ENCODE data around the gene SLC16A12. TPM values are rescaled to one million over a fixed set of nuclear protein-coding genes. Genes with fewer than 3 reads are reported as not detected.

SLC16A12 gene
- total and polyA plus RNA-seq, 8 donors = 0.06 to 9.7 (median 0.81) TPM; not detected in 2

DNA sequence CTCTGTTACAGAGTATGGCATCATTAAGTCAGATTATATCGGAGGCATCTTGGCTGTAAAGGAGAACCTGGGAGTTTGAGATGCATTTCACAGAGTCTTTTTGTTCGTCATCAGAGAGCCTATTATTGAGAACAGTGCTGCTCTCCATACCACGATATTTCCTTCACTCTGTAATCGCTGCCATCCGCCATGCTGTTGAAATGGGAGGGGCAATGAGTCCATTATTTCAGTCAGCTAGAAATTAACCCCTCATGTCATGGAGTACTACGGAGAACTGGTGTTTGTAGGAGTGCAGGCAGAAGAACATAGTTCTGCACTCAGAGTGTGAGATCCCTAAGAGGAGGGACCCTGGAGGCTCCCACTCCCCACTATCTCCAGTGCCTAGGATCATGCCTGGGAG, 59.2 kb downstream of the SLC16A12 start:
- H3K36me3 ChIP-seq = no peaks in the 10 kb centered on the region
- TF ChIP-seq POLR2A (IDR thresholded peaks at IDR 0.05) (no peak), EP300 (IDR thresholded peaks at IDR 0.05) (no peak), POLR2AphosphoS5 (IDR thresholded peaks at IDR 0.05) (no peak)
- TF ChIP-seq, protein P1, sequence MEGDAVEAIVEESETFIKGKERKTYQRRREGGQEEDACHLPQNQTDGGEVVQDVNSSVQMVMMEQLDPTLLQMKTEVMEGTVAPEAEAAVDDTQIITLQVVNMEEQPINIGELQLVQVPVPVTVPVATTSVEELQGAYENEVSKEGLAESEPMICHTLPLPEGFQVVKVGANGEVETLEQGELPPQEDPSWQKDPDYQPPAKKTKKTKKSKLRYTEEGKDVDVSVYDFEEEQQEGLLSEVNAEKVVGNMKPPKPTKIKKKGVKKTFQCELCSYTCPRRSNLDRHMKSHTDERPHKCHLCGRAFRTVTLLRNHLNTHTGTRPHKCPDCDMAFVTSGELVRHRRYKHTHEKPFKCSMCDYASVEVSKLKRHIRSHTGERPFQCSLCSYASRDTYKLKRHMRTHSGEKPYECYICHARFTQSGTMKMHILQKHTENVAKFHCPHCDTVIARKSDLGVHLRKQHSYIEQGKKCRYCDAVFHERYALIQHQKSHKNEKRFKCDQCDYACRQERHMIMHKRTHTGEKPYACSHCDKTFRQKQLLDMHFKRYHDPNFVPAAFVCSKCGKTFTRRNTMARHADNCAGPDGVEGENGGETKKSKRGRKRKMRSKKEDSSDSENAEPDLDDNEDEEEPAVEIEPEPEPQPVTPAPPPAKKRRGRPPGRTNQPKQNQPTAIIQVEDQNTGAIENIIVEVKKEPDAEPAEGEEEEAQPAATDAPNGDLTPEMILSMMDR (IDR thresholded peaks at IDR 0.05) = no peak
- peak in 1 of 2 donors; percentile 41 for DNase-seq
- no peaks in the 10 kb centered on the region for H3K27me3 ChIP-seq
- intact Hi-C loops (cut with DNase I; ENCODE audit: low total_unique reads) = no loop called here
- whole genome bisulfite sequencing, 5 donors = 46 to 68% (median 59%) methylated on average over 6 of the region's 6 CpGs
- no peak overlapping the region for H3K4me3 ChIP-seq
- no peaks in the 10 kb centered on the region for H3K9me3 ChIP-seq
- peak overlapping the region in 4 of 5 donors; percentile 49 to 84 (median 58) for H3K27ac ChIP-seq
- H3K4me1 ChIP-seq = peaks cover 0 to 61% (median 42%) of the 10 kb centered on the region in 4 donors

DNA sequence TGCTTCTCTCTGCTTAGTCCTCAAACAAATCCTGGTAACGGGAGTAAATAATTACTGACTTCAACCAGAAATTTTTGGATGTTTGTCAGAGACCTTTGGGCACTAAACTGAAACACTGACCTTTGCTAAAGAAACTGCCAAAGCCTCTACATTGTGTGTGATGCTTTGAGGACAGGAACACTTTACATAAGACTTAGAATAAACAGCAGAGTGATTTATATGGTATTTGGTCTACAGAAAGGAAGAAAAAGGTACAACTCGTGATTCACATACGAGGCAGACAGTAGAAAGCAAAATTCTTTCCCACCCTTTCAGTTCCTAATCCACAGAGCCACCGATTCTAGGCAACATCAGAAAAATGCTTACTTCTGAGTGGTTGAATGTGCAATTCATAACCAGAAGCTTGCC, 59.8 kb downstream of the SLC16A12 start:
- Histone ChIP-seq H3K27ac (peak overlapping the region in 4 of 5 donors; percentile 49 to 84 (median 58)), H3K9me3 (no peaks in the 10 kb centered on the region), H3K4me3 (no peak overlapping the region), H3K36me3 (no peaks in the 10 kb centered on the region), H3K4me1 (peaks cover 0 to 55% (median 41%) of the 10 kb centered on the region in 4 donors), H3K27me3 (no peaks in the 10 kb centered on the region)
- peak in 1 of 3 donors; percentile 47 for TF ChIP-seq POLR2AphosphoS5 (IDR thresholded peaks at IDR 0.05)
- TF ChIP-seq POLR2A (IDR thresholded peaks at IDR 0.05) = no peak
- no peak for TF ChIP-seq EP300 (IDR thresholded peaks at IDR 0.05)
- TF ChIP-seq, protein P1 (IDR thresholded peaks at IDR 0.05) = no peak
- intact Hi-C loops (cut with DNase I; ENCODE audit: low total_unique reads) = no loop called here
- whole genome bisulfite sequencing, 5 donors = 15 to 34% (median 21%) methylated on average over 4 of the region's 4 CpGs
- peak in 1 of 2 donors; percentile 35 for DNase-seq

- Histone ChIP-seq H3K4me3 (no peak overlapping the region), H3K27me3 (no peaks in the 10 kb centered on the region), H3K4me1 (peaks cover 0 to 51% (median 39%) of the 10 kb centered on the region in 4 donors), H3K27ac (peak overlapping the region in 4 of 5 donors; percentile 49 to 84 (median 58)), H3K9me3 (no peaks in the 10 kb centered on the region), H3K36me3 (no peaks in the 10 kb centered on the region)
- 17 to 66% (median 55%) methylated on average over 2 of the region's 2 CpGs for WGBS, 5 donors
- intact Hi-C loops (cut with DNase I; ENCODE audit: low total_unique reads) = no loop called here
- TF ChIP-seq EP300 (IDR thresholded peaks at IDR 0.05) (no peak), POLR2AphosphoS5 (IDR thresholded peaks at IDR 0.05) (no peak), POLR2A (IDR thresholded peaks at IDR 0.05) (no peak)
- TF ChIP-seq, protein P1 (IDR thresholded peaks at IDR 0.05) = no peak
- peak in 1 of 2 donors; percentile 48 for DNase-seq
Measured at GRCh38 chr10:89475125-89475524, 60.3 kb downstream of the SLC16A12 start.

DNA sequence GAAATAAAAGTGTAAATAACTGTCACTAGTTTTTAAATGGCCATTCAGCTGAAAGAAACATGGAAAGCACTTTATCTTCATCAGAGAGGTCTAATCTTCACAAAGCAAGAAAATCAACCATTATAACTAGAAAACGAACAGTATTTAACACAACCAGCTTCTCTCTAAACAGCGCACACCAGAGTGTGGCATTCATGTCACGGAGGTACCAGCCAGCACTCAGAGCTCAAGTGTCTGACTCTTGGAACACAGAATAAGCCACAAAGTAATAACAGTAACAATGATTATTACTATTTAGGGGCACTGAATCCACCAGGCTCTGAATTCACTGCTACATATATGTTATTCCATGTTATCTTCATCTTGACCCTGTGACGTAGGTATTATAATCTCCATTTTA, 60.9 kb downstream of the SLC16A12 start:
- no peak overlapping the region for H3K4me3 ChIP-seq
- H3K27ac ChIP-seq = peak overlapping the region in 3 of 5 donors; percentile 49 to 84 (median 56)
- intact Hi-C loops (cut with DNase I; ENCODE audit: low total_unique reads) = no loop called here
- peaks cover 0 to 44% (median 37%) of the 10 kb centered on the region in 4 donors for H3K4me1 ChIP-seq
- 84 to 93% (median 89%) methylated on average over 4 of the region's 4 CpGs for whole genome bisulfite sequencing, 5 donors
- no peak for DNase-seq
- H3K9me3 ChIP-seq = no peaks in the 10 kb centered on the region
- TF ChIP-seq, protein P1 (IDR thresholded peaks at IDR 0.05) = no peak
- no peak for TF ChIP-seq POLR2AphosphoS5 (IDR thresholded peaks at IDR 0.05)
- TF ChIP-seq POLR2A (IDR thresholded peaks at IDR 0.05) = no peak
- no peak for TF ChIP-seq EP300 (IDR thresholded peaks at IDR 0.05)
- no peaks in the 10 kb centered on the region for H3K27me3 ChIP-seq
- no peaks in the 10 kb centered on the region for H3K36me3 ChIP-seq
